ENCODE results near the gene CDC42BPG. TPM values are rescaled to one million over a fixed set of nuclear protein-coding genes. Genes with fewer than 3 reads are reported as not detected.

The CDC42BPG gene
- total and polyA plus RNA-seq, 10 of the 15 experiments (the other 5 are each of a cell fraction or from before 2014, with no cell fraction given), result 0.02 to 1.3 (median 0.09) TPM; not detected in 1

DNA sequence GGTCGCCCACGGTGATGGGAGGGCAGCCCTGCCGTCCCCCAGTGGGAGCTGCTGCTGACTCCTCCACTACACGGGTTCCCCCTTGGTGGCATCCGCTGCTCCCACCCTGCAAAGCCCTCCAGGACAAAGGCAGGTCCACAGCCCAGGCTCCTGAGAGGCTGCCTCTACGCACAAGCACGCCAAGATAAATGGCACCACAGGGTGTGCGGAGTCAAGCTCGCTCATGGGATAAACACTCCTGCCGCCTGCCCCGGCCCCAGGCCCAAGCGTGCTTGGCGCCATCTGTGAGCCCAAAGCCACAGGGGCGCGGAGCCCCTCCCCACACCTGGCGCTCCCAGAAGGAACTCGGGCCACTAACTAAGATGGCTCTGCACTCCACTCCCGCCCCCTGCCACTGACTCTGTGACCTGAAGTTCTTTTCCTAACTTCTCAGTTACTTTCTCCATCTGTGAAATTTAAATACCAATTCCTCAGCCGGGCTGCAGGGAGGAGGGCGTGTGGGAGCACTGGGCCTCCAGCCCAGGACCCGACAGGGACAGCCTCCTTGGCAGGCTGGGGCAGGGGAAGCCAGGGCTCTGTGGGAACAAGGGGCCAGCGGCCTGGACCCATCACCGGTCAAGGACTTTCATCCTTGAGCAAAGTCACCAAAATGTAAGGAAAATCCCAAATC, 19.1 kb upstream of the CDC42BPG start:
- peaks cover 80% of the 10 kb centered on the region for H3K79me2 ChIP-seq (ENCODE audit: control insufficient read depth, insufficient read depth, low read length)
- no TSS peak for BruUV-seq (replicated peaks)
- H3K9me3 ChIP-seq (replicated peaks; ENCODE audit: control insufficient read depth, insufficient read depth, low read length), result no peaks in the 10 kb centered on the region
- FAIRE-seq, result no peak
- POLR2A ChIA-PET, result interaction anchor here (13.8 to 24.3 kb wide), 2 partner anchors 14 to 18 kb away, joined by 232 to 620 read pairs; partner anchors contain the start of genes CDC42BPG and EHD1
- intact Hi-C loops (cut with micrococcal nuclease; ENCODE audit: unreplicated experiment) (loop anchor here (2.0 kb wide), 1 partner anchor 13 kb away; no protein-coding TSS in a partner anchor), in situ Hi-C loops (cut with MboI) (loop anchor here (10.0 kb wide), 1 partner anchor 561 kb away; the partner anchor contains the start of gene NEAT1)
- SMC1A ChIA-PET (ENCODE audit: uncharacterized antibody, unreplicated experiment), result interaction anchor here (0.9 to 15.0 kb wide), 3 partner anchors 12 to 25 kb away, joined by 3 to 306 read pairs (median 226); partner anchors contain the start of gene EHD1
- RAD21 ChIA-PET (ENCODE audit: unreplicated experiment), result interaction anchor here (13.2 to 15.8 kb wide), 2 partner anchors 14 kb away, joined by 253 to 316 read pairs; partner anchors contain the start of genes CDC42BPG and EHD1
- H4K20me1 ChIP-seq (ENCODE audit: control insufficient read depth, insufficient read depth), result no peaks in the 10 kb centered on the region
- H3K4me1 ChIP-seq (ENCODE audit: control insufficient read depth, insufficient read depth, low read length), result peaks cover 90% of the 10 kb centered on the region
- peak overlapping the region; percentile 81 for H3K9ac ChIP-seq (ENCODE audit: control insufficient read depth, insufficient read depth, low read length)
- peak overlapping the region; percentile 99 for H3K27ac ChIP-seq (ENCODE audit: control insufficient read depth, insufficient read depth)
- no peak overlapping the region for H2AFZ ChIP-seq (ENCODE audit: control insufficient read depth, low read depth, low read length)
- H3K27me3 ChIP-seq (replicated peaks in 1 of 2; ENCODE audit: control insufficient read depth in 2 of 2, insufficient read depth in 2 of 2, low read length in 1 of 2), result no peaks in the 10 kb centered on the region
- peak overlapping the region; percentile 100 for H3K4me2 ChIP-seq (ENCODE audit: control insufficient read depth, insufficient read depth)
- CTCF ChIA-PET, result interaction anchor here (1.0 to 28.8 kb wide), 3 partner anchors 13 to 134 kb away, joined by 3 to 1208 read pairs (median 374); partner anchors contain the start of genes CDC42BPG and EHD1
- peak overlapping the region; percentile 44; the same call in 1 of the 2 replicates for H3K4me3 ChIP-seq
- H3K36me3 ChIP-seq (ENCODE audit: control insufficient read depth in 2 of 2, insufficient read depth in 2 of 2, low read length in 1 of 2), result peaks cover 24 to 29% of the 10 kb centered on the region in 2 experiments; a peak in 3 of 4 replicates
- DNase-seq (ENCODE audit: low read depth, low spot score), result no peak
- no peak for TF ChIP-seq STAT3 (IDR thresholded peaks at IDR 0.05; ENCODE audit: low read depth, low read length)
- no peak for TF ChIP-seq BCL11A (IDR thresholded peaks at IDR 0.05; ENCODE audit: low read depth, low read length)
- no peak for TF ChIP-seq SMARCA5 (IDR thresholded peaks at IDR 0.05)
- peak; percentile 45; the same call in 1 of the 2 replicates for TF ChIP-seq POLR2A (IDR thresholded peaks at IDR 0.05; ENCODE audit: low read depth, low read length)
- TF ChIP-seq, protein P1, sequence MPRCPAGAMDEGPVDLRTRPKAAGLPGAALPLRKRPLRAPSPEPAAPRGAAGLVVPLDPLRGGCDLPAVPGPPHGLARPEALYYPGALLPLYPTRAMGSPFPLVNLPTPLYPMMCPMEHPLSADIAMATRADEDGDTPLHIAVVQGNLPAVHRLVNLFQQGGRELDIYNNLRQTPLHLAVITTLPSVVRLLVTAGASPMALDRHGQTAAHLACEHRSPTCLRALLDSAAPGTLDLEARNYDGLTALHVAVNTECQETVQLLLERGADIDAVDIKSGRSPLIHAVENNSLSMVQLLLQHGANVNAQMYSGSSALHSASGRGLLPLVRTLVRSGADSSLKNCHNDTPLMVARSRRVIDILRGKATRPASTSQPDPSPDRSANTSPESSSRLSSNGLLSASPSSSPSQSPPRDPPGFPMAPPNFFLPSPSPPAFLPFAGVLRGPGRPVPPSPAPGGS (IDR thresholded peaks at IDR 0.05; ENCODE audit: borderline replicate concordance, insufficient read depth, low read depth, low read length, poor library complexity, severe bottlenecking), result peak; percentile 30
- TF ChIP-seq MYC (IDR thresholded peaks at IDR 0.05; ENCODE audit: insufficient read depth, insufficient read length, insufficient replicate concordance, low read length, severe bottlenecking), result no peak
- peak; percentile 18; the same call in 1 of the 2 replicates for TF ChIP-seq POLR2AphosphoS5 (IDR thresholded peaks at IDR 0.05; ENCODE audit: low read length)
- 89% methylated on average over 23 of the region's 23 CpGs for WGBS (ENCODE audit: insufficient coverage, insufficient replicate concordance, low lambda C conversion rate, missing lambda C conversion rate)
- no peak for ATAC-seq
